CD14-positive monocyte (primary cell): ENCODE data around the gene SLC12A9. TPM values are rescaled to one million over a fixed set of nuclear protein-coding genes. Genes with fewer than 3 reads are reported as not detected.

Experiments
- DNase-seq, 3 donors: peaks; one replicate each; pipeline ENCODE4 v3.0.0-alpha.2; 2011 to 2022
- H2AFZ ChIP-seq: 2 replicates; pipeline ENCODE4 v1.6.0; 2012; ENCODE audit warnings: mild to moderate bottlenecking, low read depth, low read length, inconsistent platforms; ENCODE audit not compliant: insufficient read depth, poor library complexity, severe bottlenecking
- H3K27ac ChIP-seq, 2 donors: 1 replicate in 1 of 2; 2 replicates in 1 of 2; pipeline ENCODE4 v1.5.1; 2012 to 2013; ENCODE audit warnings: low read length in 2 of 2, control low read depth in 1 of 2, inconsistent platforms in 1 of 2, low read depth in 1 of 2, mild to moderate bottlenecking in 1 of 2
- H3K27me3 ChIP-seq, 2 donors: one replicate each; pipeline versions ENCODE4 v1.6.0 to v1.6.1; 2011 to 2013; ENCODE audit warnings: low read length in 2 of 2; ENCODE audit not compliant: control insufficient read depth in 2 of 2, insufficient read depth in 2 of 2
- H3K36me3 ChIP-seq, 2 donors: replicated peaks in 1 of 2; 1 replicate in 1 of 2; 2 replicates in 1 of 2; pipeline versions ENCODE4 v1.5.1 to v1.6.1; 2012 to 2013; ENCODE audit warnings: low read length in 2 of 2, control low read depth in 1 of 2, inconsistent platforms in 1 of 2, mild to moderate bottlenecking in 1 of 2; ENCODE audit not compliant: insufficient read depth in 2 of 2, control insufficient read depth in 1 of 2
- H3K4me1 ChIP-seq, 2 donors: 1 replicate in 1 of 2; 2 replicates in 1 of 2; pipeline versions ENCODE4 v1.5.1 to v1.6.1; 2012 to 2013; ENCODE audit warnings: low read length in 2 of 2, control low read depth in 1 of 2, inconsistent platforms in 1 of 2, mild to moderate bottlenecking in 1 of 2, moderate library complexity in 1 of 2; ENCODE audit not compliant: insufficient read depth in 2 of 2, control insufficient read depth in 1 of 2
- H3K4me2 ChIP-seq: replicated peaks from 2 replicates; pipeline ENCODE3; 2012; ENCODE audit warnings: low read length, moderate library complexity, mild to moderate bottlenecking; ENCODE audit not compliant: poor library complexity, severe bottlenecking; ENCODE audit errors: extremely low read depth
- H3K4me3 ChIP-seq, 3 experiments: fragments of 200-600 bp in 1 of 3; sonication (generic) in 1 of 3; replicated peaks in 1 of 3; 1 replicate in 2 of 3; 2 replicates in 1 of 3; pipeline ENCODE4 v1.5.1; 2011 to 2013; ENCODE audit warnings: low read length in 3 of 3, mild to moderate bottlenecking in 3 of 3, control low read depth in 2 of 3, low read depth in 2 of 3, inconsistent platforms in 1 of 3, moderate library complexity in 1 of 3
- H3K79me2 ChIP-seq: 2 replicates; pipeline ENCODE4 v1.6.0; 2012; ENCODE audit warnings: mild to moderate bottlenecking, control low read depth, inconsistent platforms, low read length, moderate library complexity; ENCODE audit not compliant: insufficient read depth
- H3K9ac ChIP-seq: 2 replicates; pipeline ENCODE4 v1.6.0; 2017; ENCODE audit warnings: low read length, mild to moderate bottlenecking; ENCODE audit not compliant: insufficient read depth, poor library complexity, severe bottlenecking
- H3K9me3 ChIP-seq, 2 donors: replicated peaks in 1 of 2; 1 replicate in 1 of 2; 2 replicates in 1 of 2; pipeline versions ENCODE4 v1.5.1 to v1.6.1; 2012 to 2013; ENCODE audit warnings: low read length in 2 of 2, control low read depth in 1 of 2; ENCODE audit not compliant: control insufficient read depth in 1 of 2, insufficient read depth in 1 of 2
- H4K20me1 ChIP-seq: 2 replicates; pipeline ENCODE4 v1.6.0; 2012; ENCODE audit warnings: mild to moderate bottlenecking, low read length, control low read depth, moderate library complexity; ENCODE audit not compliant: insufficient read depth
- H3K27ac Mint-ChIP-seq, 7 donors: one replicate each; pipeline ENCODE4 v1.8.0; 2020; ENCODE audit warnings: mild to moderate bottlenecking in 7 of 7, mixed read lengths in 7 of 7, moderate library complexity in 6 of 7, inconsistent platforms in 2 of 7
- H3K27me3 Mint-ChIP-seq, 3 donors: one replicate each; pipeline ENCODE4 v1.8.0; 2021 to 2022; ENCODE audit warnings: low read depth in 3 of 3, mild to moderate bottlenecking in 3 of 3, mixed read lengths in 3 of 3, moderate library complexity in 3 of 3, inconsistent platforms in 1 of 3
- H3K36me3 Mint-ChIP-seq, 2 donors: one replicate each; pipeline ENCODE4 v1.8.0; 2020; ENCODE audit warnings: mixed read lengths in 2 of 2, inconsistent platforms in 1 of 2, mild to moderate bottlenecking in 1 of 2
- H3K4me1 Mint-ChIP-seq: one replicate; pipeline ENCODE4 v1.8.0; 2020; ENCODE audit warnings: mild to moderate bottlenecking, mixed read lengths
- H3K4me3 Mint-ChIP-seq, 2 donors: one replicate each; pipeline ENCODE4 v1.8.0; 2020; ENCODE audit warnings: mild to moderate bottlenecking in 2 of 2, mixed read lengths in 2 of 2, moderate library complexity in 1 of 2
- H3K9me3 Mint-ChIP-seq, 7 donors: one replicate each; pipeline ENCODE4 v1.8.0; 2020 to 2022; ENCODE audit warnings: mixed read lengths in 7 of 7, mild to moderate bottlenecking in 6 of 7, moderate library complexity in 6 of 7, inconsistent platforms in 2 of 7
- CTCF ChIP-seq: fragments of 200-600 bp; IDR thresholded peaks from one replicate; pipeline ENCODE4 v1.8.0; 2022; ENCODE audit warnings: antibody characterized with exemption, mild to moderate bottlenecking
- WGBS: methylation state at CpG from one replicate; pipeline ENCODE4 v1.1.5; 2013; ENCODE audit warnings: missing lambda C conversion rate; ENCODE audit not compliant: insufficient coverage; 5-methylcytosine and 5-hydroxymethylcytosine counted together
- intact Hi-C, 2 donors: fragments of 100-400 bp; cut with micrococcal nuclease; formaldehyde crosslinking; loops; one replicate each; pipeline versions ENCODE4 v1.15.0 to v1.15.1; 2023
- polyA plus RNA-seq, 3 donors: library from polyadenylated mRNA; depleted of rRNA in 1 of 3; unstranded in 2 of 3; stranded (reverse) in 1 of 3; fragments of 300-500 nt in 2 of 3; fragments of >200 nt in 1 of 3; fragmentation: Illumina TruSeq in 2 of 3; gene quantifications; 1 replicate in 2 of 3; 2 replicates in 1 of 3; pipeline ENCODE4 v1.2.3, GENCODE V29; 2012 to 2021

SLC12A9 gene
- polyA plus RNA-seq, 3 donors: 18.8 to 119 (median 19.3) TPM

GRCh38 chr7:100859856-100860255, 7.3 kb downstream of the SLC12A9 start:
- Histone ChIP-seq H3K9me3 (no peaks in the 10 kb centered on the region), H3K4me1 (peaks cover 5 to 8% of the 10 kb centered on the region in 2 donors), H4K20me1 (peaks cover 88% of the 10 kb centered on the region), H3K27ac (no peak overlapping the region), H3K27me3 (no peaks in the 10 kb centered on the region), H3K4me2 (no peak overlapping the region), H2AFZ (no peak overlapping the region), H3K79me2 (peaks cover 58% of the 10 kb centered on the region), H3K4me3 (no peak overlapping the region), H3K9ac (no peak overlapping the region), H3K36me3 (peaks cover 91 to 95% of the 10 kb centered on the region in 2 donors)
- DNase-seq: no peak
- peaks cover 80 to 96% of the 10 kb centered on the region in 2 donors for H3K36me3 Mint-ChIP-seq
- intact Hi-C loops: loop anchor here in 1 of 2 donors (10.0 kb wide), 1 partner anchor 135 kb away; the partner anchor contains the start of gene EPO
- H3K27me3 Mint-ChIP-seq: peaks cover 0 to 2% (median 1%) of the 10 kb centered on the region in 3 donors
- no peak for TF ChIP-seq CTCF
- no peak overlapping the region for H3K27ac Mint-ChIP-seq
- H3K4me3 Mint-ChIP-seq: peak overlapping the region in 1 of 2 donors; percentile 10
- peaks cover 27% of the 10 kb centered on the region for H3K4me1 Mint-ChIP-seq
- 98% methylated on average over 12 of the region's 15 CpGs for WGBS
- H3K9me3 Mint-ChIP-seq: no peaks in the 10 kb centered on the region

- Mint-ChIP-seq H3K36me3 (peaks cover 76 to 89% of the 10 kb centered on the region in 2 donors), H3K27me3 (peaks cover 0 to 2% (median 1%) of the 10 kb centered on the region in 3 donors), H3K27ac (peak overlapping the region in 2 of 7 donors; percentile 30 to 48), H3K9me3 (no peaks in the 10 kb centered on the region), H3K4me3 (no peak overlapping the region), H3K4me1 (peaks cover 25% of the 10 kb centered on the region)
- Histone ChIP-seq H4K20me1 (peaks cover 81% of the 10 kb centered on the region), H3K27me3 (no peaks in the 10 kb centered on the region), H3K79me2 (peaks cover 47% of the 10 kb centered on the region), H3K9ac (no peak overlapping the region), H3K4me2 (no peak overlapping the region), H3K9me3 (no peaks in the 10 kb centered on the region), H3K4me3 (no peak overlapping the region), H3K27ac (no peak overlapping the region), H3K4me1 (peaks cover 8% of the 10 kb centered on the region in 2 donors), H2AFZ (no peak overlapping the region), H3K36me3 (peaks cover 84 to 92% of the 10 kb centered on the region in 2 donors)
- intact Hi-C loops: no loop called here
- TF ChIP-seq CTCF: no peak
- no peak for DNase-seq
- 95% methylated on average over 10 of the region's 18 CpGs for WGBS
Observed at GRCh38 chr7:100860702-100861615, 8.4 kb downstream of the SLC12A9 start.
